ENCODE measurements around the gene ANGPTL4.
"Not testable (repeated sequence)": the region's sequence is repeated elsewhere in the genome, so short reads cannot be mapped to it uniquely, and the experiment has no call there.

The ANGPTL4 gene, protein sequence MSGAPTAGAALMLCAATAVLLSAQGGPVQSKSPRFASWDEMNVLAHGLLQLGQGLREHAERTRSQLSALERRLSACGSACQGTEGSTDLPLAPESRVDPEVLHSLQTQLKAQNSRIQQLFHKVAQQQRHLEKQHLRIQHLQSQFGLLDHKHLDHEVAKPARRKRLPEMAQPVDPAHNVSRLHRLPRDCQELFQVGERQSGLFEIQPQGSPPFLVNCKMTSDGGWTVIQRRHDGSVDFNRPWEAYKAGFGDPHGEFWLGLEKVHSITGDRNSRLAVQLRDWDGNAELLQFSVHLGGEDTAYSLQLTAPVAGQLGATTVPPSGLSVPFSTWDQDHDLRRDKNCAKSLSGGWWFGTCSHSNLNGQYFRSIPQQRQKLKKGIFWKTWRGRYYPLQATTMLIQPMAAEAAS

DNA sequence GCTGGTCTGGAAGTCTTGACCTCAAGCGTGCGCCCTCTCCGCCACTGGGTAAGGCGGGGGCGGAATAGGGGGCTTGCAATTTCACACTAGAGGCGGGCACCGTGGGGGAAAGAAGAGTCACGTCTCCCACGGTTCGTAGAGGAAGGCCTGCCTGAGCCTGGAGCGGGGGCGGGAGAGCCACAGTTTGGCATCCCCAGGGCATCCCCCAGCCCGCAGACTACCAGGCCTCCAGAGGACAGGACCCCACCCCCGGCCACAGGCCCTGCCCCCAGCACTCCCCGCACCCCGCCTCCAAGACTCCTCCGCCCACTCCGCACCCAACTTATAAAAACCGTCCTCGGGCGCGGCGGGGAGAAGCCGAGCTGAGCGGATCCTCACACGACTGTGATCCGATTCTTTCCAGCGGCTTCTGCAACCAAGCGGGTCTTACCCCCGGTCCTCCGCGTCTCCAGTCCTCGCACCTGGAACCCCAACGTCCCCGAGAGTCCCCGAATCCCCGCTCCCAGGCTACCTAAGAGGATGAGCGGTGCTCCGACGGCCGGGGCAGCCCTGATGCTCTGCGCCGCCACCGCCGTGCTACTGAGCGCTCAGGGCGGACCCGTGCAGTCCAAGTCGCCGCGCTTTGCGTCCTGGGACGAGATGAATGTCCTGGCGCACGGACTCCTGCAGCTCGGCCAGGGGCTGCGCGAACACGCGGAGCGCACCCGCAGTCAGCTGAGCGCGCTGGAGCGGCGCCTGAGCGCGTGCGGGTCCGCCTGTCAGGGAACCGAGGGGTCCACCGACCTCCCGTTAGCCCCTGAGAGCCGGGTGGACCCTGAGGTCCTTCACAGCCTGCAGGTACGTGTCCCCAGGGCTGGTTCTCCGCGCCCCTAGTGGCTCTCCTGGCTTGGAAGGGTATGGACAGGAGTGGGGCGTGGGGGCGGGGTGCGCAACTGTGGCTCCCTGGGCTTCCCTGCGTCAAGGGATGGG lies at the start of gene ANGPTL4:
ANGPTL4 (plus strand) TSS at position 353 of the 969 bp plus-strand sequence; CDS start at position 520, 167 bp downstream.
- DNase-seq (ENCODE audit: low read depth in 2 of 2) = peak; percentile 53 to 55

GRCh38 chr19:8314981-8315640 lies 48.8 kb upstream of the ANGPTL4 start:
- not testable (repeated sequence) for DNase-seq (ENCODE audit: low read depth in 2 of 2)

DNA sequence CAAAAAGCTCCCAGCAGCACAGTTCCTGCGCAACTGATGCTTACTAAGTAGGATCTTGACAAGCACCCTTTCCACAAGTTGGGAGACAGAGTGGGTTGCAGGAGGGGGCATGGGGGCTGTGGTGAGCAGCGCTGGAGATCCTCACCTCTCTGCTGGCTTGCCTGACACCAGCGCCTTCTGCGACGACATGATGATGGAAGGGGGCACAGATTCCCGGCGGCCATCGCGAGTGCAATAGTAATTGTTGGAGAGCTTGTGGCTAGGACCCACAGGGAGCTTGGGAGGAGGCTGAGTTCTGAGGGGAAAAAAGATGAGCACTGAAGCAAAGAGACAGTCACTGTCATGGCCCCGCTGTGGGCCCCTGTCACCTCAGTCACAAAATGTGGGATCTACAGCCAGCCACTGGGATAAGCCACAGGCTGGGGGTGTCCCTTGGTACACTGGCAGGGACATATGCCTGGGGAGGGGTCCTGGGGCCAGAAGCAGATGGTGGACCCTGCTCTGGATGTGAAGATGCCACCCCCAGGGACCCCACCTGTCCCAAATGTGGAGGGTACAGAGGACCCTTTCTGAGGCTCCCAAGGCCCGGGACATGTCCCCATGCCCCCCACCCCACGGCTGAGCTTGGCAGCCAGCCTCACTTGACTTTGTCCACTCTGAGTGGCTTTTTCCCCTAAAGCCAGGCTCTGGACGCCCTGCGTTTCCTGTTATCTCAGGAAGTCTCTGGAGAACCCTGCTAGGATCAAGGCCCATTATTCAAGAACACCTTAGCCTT lies 47.4 kb upstream of the ANGPTL4 start:
- no peak for DNase-seq (ENCODE audit: low read depth in 2 of 2)

DNA sequence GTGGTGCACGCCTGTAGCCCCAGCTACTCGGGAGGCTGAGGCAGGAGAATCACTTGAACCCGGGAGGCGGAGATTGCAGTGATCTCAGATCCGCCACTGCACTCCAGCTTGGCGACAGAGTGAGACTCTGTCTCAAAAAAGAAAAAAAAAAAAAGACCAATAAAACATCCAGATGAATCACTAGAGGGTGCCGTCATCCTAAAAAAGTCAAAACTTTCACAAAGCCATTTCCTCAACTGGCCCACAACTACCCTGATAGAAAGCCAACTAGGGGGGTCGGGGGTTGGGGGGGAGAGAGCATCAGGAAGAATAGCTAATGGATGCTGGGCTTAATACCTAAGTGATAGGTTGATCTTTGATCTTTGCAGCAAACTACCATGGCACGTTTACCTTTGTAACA lies 45.1 kb upstream of the ANGPTL4 start:
- not testable (repeated sequence) for DNase-seq (ENCODE audit: low read depth in 2 of 2)

DNA sequence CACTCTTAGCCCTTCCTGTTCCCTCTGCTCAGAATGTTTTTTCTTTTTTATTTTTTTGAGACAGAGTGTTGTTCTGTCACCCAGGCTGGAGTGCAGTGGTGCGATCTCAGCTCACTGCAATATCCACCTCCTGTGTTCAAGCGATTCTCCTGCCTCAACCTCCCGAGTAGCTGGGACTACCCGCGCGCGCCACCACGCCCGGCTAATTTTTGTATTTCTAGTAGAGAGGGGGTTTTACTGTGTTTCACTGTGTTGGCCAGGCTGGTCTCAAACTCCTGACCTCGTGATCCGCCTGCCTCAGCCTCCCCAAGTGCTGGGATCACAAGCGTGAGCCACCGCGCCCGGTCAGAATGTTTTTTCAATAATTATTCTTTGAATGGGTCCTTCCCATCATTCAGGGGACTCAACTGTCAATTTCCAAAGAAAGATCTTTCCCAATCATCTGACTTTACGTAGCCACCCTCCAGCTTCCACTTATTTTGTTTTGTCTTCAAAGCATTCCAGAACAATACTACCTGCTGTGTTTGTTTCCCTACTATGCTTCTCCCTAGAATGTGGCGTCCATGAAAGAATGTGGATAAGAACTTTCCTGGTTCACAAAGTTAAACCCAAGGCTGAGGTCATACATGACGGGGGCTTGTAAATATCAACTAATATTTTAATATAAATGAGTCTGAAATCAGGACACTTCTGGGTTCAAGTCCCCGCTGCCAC lies 44.0 kb upstream of the ANGPTL4 start:
- DNase-seq (ENCODE audit: low read depth in 2 of 2) = no peak

DNA sequence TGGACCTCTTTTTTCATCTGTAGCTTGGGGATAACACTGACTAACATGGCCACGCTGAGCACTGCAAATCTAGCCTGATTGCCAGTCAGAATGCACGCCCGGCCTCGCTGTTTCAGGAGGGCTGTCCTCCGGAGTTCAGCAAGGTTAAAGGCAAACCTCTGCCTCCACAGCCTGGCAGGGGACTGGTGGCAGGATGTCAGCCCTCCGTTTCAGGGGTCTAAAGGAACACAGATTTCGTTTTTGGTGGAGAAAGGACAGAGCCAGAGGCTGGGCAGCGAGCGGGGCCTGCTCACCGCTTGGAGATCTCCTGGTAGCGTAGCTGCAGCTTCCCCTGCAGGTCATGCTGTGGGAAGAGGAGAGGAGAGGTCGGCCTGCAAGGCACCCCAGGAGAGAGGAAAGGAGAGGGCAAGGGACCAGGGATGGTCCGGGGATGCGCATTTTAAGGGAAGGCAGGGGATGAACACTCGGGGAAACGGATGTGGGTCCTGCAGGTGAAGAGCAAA lies 43.3 kb upstream of the ANGPTL4 start:
- no peak for DNase-seq (ENCODE audit: low read depth in 2 of 2)

- peak; percentile 92 for DNase-seq (ENCODE audit: low read depth in 2 of 2)
Observed at GRCh38 chr19:8321067-8321985, 42.6 kb upstream of the ANGPTL4 start, which contains the start of the genes NDUFA7 and RPS28. Gene NDUFA7, minus strand, starts transcription at chr19:8321375. Its CDS starts 17 bp downstream, at chr19:8321358. Gene RPS28, plus strand, starts transcription at chr19:8321496. Its CDS starts 35 bp downstream, at chr19:8321531.

GRCh38 chr19:8321986-8322637 lies 41.8 kb upstream of the ANGPTL4 start:
- DNase-seq (ENCODE audit: low read depth in 2 of 2) = no peak

GRCh38 chr19:8322638-8322997 lies 41.3 kb upstream of the ANGPTL4 start:
- DNase-seq (ENCODE audit: low read depth in 2 of 2) = no peak

- no peak for DNase-seq (ENCODE audit: low read depth in 2 of 2)
Observed at GRCh38 chr19:8323781-8324185, 40.2 kb upstream of the ANGPTL4 start.

- DNase-seq (ENCODE audit: low read depth in 2 of 2) = no peak
Observed at GRCh38 chr19:8324186-8325050, 39.5 kb upstream of the ANGPTL4 start.

GRCh38 chr19:8325454-8325853 lies 38.5 kb upstream of the ANGPTL4 start:
- DNase-seq (ENCODE audit: low read depth in 2 of 2) = no peak

GRCh38 chr19:8329996-8330395 lies 34.0 kb upstream of the ANGPTL4 start:
- DNase-seq (ENCODE audit: low read depth in 2 of 2) = no peak

DNA sequence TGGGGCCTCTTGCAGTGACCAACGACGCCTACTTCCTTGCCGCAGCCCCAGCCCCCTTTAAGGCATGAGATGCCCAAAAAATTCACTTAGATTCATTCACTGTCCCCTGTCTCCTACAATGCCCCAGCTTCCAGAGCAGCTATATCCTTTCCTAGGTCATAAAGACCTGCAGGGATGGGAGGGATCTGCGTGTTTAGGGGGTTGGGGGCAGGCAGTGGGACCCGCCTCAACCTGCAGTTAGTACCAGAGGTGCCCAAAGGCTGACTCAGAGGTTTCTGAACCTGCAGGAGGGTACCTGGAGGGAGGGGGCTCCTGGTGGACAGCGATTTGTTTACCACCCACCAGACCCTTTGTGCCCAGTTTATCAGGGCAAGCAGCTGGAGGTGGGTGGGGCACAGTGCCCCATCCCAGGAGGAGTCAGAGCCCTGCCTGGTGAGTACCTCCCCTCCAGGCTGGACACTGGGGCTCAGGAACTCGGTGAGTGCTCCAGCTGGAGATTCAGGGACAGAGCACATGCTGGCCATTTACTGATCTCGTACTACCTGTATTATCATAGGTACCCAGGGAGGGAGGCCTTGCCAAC lies 32.6 kb upstream of the ANGPTL4 start:
- DNase-seq (ENCODE audit: low read depth in 2 of 2) = no peak

GRCh38 chr19:8332976-8333766 lies 30.8 kb upstream of the ANGPTL4 start:
- no peak for DNase-seq (ENCODE audit: low read depth in 2 of 2)

- DNase-seq (ENCODE audit: low read depth in 2 of 2) = no peak
Observed at GRCh38 chr19:8333767-8334457, 30.0 kb upstream of the ANGPTL4 start.
